Skeletal muscle satellite cell (primary cell): ENCODE data around the gene MDM2.

Experiments
- H3K27me3 ChIP-seq: 2 replicates; pipeline ENCODE4 v1.7.0; 2013; ENCODE audit warnings: low read length; ENCODE audit not compliant: control insufficient read depth, insufficient read depth
- H3K36me3 ChIP-seq: 2 replicates; pipeline ENCODE4 v1.7.0; 2013; ENCODE audit warnings: mild to moderate bottlenecking, control low read depth, low read length; ENCODE audit not compliant: insufficient read depth
- H3K4me1 ChIP-seq: 2 replicates; pipeline ENCODE4 v1.7.0; 2013; ENCODE audit warnings: low read length; ENCODE audit not compliant: control insufficient read depth, insufficient read depth
- H3K4me2 ChIP-seq: 2 replicates; pipeline ENCODE4 v1.7.0; 2013; ENCODE audit warnings: mild to moderate bottlenecking, low read length
- H3K4me3 ChIP-seq: 2 replicates; pipeline ENCODE4 v1.7.0; 2013; ENCODE audit warnings: low read length
- H3K9ac ChIP-seq: 2 replicates; pipeline ENCODE4 v1.7.0; 2013; ENCODE audit warnings: mild to moderate bottlenecking, low read depth, low read length, moderate library complexity
- H3K9me3 ChIP-seq: replicated peaks from 2 replicates; pipeline ENCODE4 v1.7.0; 2013; ENCODE audit warnings: mild to moderate bottlenecking, control low read depth, low read length

Gene MDM2

GRCh38 chr12:68823696-68824095 is 15.7 kb downstream of the MDM2 start:
- Histone ChIP-seq H3K4me3 (no peak overlapping the region), H3K4me1 (peaks cover 13% of the 10 kb centered on the region), H3K36me3 (peaks cover 91% of the 10 kb centered on the region), H3K4me2 (no peak overlapping the region), H3K9ac (no peak overlapping the region), H3K27me3 (no peaks in the 10 kb centered on the region), H3K9me3 (no peaks in the 10 kb centered on the region)

GRCh38 chr12:68824131-68824530 is 16.2 kb downstream of the MDM2 start:
- no peak overlapping the region for H3K4me3 ChIP-seq
- no peaks in the 10 kb centered on the region for H3K27me3 ChIP-seq
- peaks cover 13% of the 10 kb centered on the region for H3K4me1 ChIP-seq
- peaks cover 91% of the 10 kb centered on the region for H3K36me3 ChIP-seq
- no peaks in the 10 kb centered on the region for H3K9me3 ChIP-seq
- no peak overlapping the region for H3K9ac ChIP-seq
- no peak overlapping the region for H3K4me2 ChIP-seq

GRCh38 chr12:68824597-68825250 is 16.7 kb downstream of the MDM2 start:
- Histone ChIP-seq H3K4me3 (no peak overlapping the region), H3K9me3 (no peaks in the 10 kb centered on the region), H3K4me1 (peaks cover 13% of the 10 kb centered on the region), H3K27me3 (no peaks in the 10 kb centered on the region), H3K9ac (no peak overlapping the region), H3K4me2 (no peak overlapping the region), H3K36me3 (peaks cover 90% of the 10 kb centered on the region)

- Histone ChIP-seq H3K4me1 (peaks cover 13% of the 10 kb centered on the region), H3K27me3 (no peaks in the 10 kb centered on the region), H3K9ac (no peak overlapping the region)
Measured at GRCh38 chr12:68825569-68826217, 17.7 kb downstream of the MDM2 start.

GRCh38 chr12:68827895-68828671 is 20.1 kb downstream of the MDM2 start:
- no peak overlapping the region for H3K4me3 ChIP-seq
- no peaks in the 10 kb centered on the region for H3K9me3 ChIP-seq
- H3K27me3 ChIP-seq = no peaks in the 10 kb centered on the region
- H3K4me1 ChIP-seq = peaks cover 13% of the 10 kb centered on the region
- no peak overlapping the region for H3K9ac ChIP-seq
- H3K4me2 ChIP-seq = no peak overlapping the region
- peaks cover 84% of the 10 kb centered on the region for H3K36me3 ChIP-seq

More at GRCh38 chr12:68825569-68826217, 17.7 kb downstream of the MDM2 start:
- Histone ChIP-seq H3K36me3 (peaks cover 87% of the 10 kb centered on the region), H3K9me3 (no peaks in the 10 kb centered on the region), H3K4me3 (no peak overlapping the region), H3K4me2 (no peak overlapping the region)

- Histone ChIP-seq H3K4me2 (no peak overlapping the region), H3K4me3 (no peak overlapping the region), H3K36me3 (peaks cover 81% of the 10 kb centered on the region), H3K9me3 (no peaks in the 10 kb centered on the region), H3K4me1 (peaks cover 13% of the 10 kb centered on the region), H3K27me3 (no peaks in the 10 kb centered on the region), H3K9ac (no peak overlapping the region)
Measured at GRCh38 chr12:68828672-68829068, 20.7 kb downstream of the MDM2 start.

GRCh38 chr12:68831272-68831671 is 23.3 kb downstream of the MDM2 start:
- Histone ChIP-seq H3K9me3 (no peaks in the 10 kb centered on the region), H3K36me3 (peaks cover 74% of the 10 kb centered on the region), H3K4me3 (no peak overlapping the region), H3K27me3 (no peaks in the 10 kb centered on the region), H3K4me2 (no peak overlapping the region), H3K9ac (no peak overlapping the region), H3K4me1 (peaks cover 13% of the 10 kb centered on the region)

- Histone ChIP-seq H3K4me3 (no peak overlapping the region), H3K4me1 (peaks cover 9% of the 10 kb centered on the region), H3K36me3 (peaks cover 76% of the 10 kb centered on the region), H3K9me3 (no peaks in the 10 kb centered on the region), H3K27me3 (no peaks in the 10 kb centered on the region), H3K4me2 (no peak overlapping the region), H3K9ac (no peak overlapping the region)
Measured at GRCh38 chr12:68831751-68832503, 23.9 kb downstream of the MDM2 start.

GRCh38 chr12:68832504-68832867 is 24.5 kb downstream of the MDM2 start:
- Histone ChIP-seq H3K36me3 (peaks cover 80% of the 10 kb centered on the region), H3K9me3 (no peaks in the 10 kb centered on the region), H3K4me1 (peaks cover 5% of the 10 kb centered on the region), H3K27me3 (no peaks in the 10 kb centered on the region), H3K4me3 (no peak overlapping the region), H3K9ac (no peak overlapping the region), H3K4me2 (no peak overlapping the region)

GRCh38 chr12:68833508-68833907 is 25.5 kb downstream of the MDM2 start:
- no peaks in the 10 kb centered on the region for H3K27me3 ChIP-seq
- no peak overlapping the region for H3K9ac ChIP-seq
- peaks cover 78% of the 10 kb centered on the region for H3K36me3 ChIP-seq

GRCh38 chr12:68835333-68835908 is 27.4 kb downstream of the MDM2 start:
- no peaks in the 10 kb centered on the region for H3K9me3 ChIP-seq
- peaks cover 81% of the 10 kb centered on the region for H3K36me3 ChIP-seq
- no peaks in the 10 kb centered on the region for H3K4me1 ChIP-seq
- no peak overlapping the region for H3K4me3 ChIP-seq
- H3K4me2 ChIP-seq = no peak overlapping the region
- no peaks in the 10 kb centered on the region for H3K27me3 ChIP-seq
- no peak overlapping the region for H3K9ac ChIP-seq

More at GRCh38 chr12:68833508-68833907, 25.5 kb downstream of the MDM2 start:
- Histone ChIP-seq H3K9me3 (no peaks in the 10 kb centered on the region), H3K4me3 (no peak overlapping the region), H3K4me2 (no peak overlapping the region), H3K4me1 (no peaks in the 10 kb centered on the region)
